GM19043 (cell line): ENCODE measurements around the gene SLC27A2.

ENCODE experiments used
- ATAC-seq: cut with Tn5 transposase; IDR thresholded peaks from one replicate; pipeline ENCODE4 v1.9.1; 2021; ENCODE audit warnings: low read depth; ENCODE audit not compliant: unreplicated experiment

SLC27A2 gene

DNA sequence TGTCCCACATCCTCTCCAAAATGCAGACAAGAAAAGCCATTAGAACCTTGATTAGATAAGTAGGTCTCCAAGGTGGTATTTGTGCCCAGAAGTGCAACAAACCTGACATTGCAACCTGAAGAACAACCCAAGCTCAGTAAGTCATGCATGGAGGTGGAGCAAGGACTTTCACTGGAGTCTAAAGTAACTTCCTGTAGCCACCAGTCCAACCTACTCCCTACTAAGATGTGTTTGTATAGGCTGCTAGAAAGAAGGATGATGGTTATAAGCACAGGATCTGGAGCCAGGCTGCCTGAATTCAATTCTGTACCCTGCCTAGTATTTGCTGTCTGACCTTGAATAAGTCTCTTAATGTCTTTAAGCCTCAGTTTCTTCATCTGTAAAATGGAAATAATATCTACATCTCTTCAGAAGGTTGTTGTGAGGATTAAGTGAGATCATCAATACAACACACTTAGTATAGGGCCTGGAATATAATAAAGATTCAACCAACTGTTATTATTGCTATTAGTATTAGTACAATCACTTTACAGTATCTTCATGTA is 51.3 kb downstream of the SLC27A2 start:
- ATAC-seq: no peak

DNA sequence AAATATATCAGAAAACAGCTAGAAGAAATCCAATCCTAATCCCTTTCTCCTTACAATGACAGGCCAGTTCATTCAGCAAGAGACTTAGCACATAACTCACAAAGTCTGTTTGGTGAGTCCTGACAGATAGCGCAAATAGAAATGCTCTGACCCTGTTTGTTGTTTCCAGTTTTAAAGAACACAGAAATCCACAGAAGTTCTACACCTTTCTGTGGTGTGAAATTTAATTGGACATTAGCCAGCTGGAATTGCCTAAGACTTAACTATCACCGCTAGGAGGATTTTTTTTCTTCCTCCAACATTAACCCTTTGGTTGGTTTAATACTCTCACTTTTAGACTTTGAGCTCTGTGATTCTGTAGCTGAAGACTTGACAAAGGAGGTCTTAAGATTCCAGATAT is 52.8 kb downstream of the SLC27A2 start:
- no peak for ATAC-seq

DNA sequence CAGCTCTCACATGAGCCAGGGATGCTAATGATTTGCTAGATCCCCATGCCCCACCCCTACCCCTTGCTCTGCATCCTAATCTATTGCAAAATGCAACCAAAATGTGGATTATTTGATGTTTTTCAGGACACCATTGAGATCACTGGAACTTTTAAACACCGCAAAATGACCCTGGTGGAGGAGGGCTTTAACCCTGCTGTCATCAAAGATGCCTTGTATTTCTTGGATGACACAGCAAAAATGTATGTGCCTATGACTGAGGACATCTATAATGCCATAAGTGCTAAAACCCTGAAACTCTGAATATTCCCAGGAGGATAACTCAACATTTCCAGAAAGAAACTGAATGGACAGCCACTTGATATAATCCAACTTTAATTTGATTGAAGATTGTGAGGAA is 53.8 kb downstream of the SLC27A2 start:
- ATAC-seq: no peak

DNA sequence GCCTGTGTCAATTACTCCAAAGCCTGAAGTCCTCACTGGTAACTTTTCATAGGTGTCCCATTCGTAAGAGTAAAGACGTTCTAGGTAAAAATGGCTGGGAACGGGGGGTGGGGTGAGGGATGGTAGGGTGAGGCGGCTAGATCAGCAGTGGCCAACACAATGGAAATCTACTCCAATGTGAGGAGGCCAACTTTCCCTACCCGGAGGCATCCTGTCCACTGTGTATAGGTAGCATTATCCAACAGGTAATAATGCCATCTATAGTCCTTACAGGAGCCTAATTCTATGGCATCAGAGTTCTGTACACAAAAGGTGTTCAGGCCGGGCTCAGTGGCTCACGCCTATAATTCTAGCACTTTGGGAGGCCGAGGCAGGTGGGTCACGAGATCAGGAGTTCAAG is 54.4 kb downstream of the SLC27A2 start:
- no peak for ATAC-seq

DNA sequence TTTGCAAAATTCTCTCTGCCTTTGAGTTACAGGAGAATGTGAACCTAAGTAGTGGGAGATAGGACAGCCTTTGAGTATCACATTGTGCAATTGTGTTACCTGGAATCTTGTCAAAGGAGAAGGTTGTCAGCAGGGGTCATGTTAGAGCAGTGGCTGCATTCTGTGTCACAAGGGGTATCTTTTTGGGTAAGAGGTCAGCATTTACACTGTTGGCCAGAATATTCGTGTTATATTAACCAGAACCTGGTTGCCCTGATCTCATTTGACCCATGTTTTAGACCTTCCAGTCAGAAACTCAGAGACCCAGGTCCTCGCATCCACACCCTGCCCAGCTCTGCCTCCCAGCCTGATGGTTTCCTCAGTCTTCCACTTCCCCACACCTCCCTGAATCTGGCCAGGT is 56.3 kb downstream of the SLC27A2 start:
- ATAC-seq: no peak

DNA sequence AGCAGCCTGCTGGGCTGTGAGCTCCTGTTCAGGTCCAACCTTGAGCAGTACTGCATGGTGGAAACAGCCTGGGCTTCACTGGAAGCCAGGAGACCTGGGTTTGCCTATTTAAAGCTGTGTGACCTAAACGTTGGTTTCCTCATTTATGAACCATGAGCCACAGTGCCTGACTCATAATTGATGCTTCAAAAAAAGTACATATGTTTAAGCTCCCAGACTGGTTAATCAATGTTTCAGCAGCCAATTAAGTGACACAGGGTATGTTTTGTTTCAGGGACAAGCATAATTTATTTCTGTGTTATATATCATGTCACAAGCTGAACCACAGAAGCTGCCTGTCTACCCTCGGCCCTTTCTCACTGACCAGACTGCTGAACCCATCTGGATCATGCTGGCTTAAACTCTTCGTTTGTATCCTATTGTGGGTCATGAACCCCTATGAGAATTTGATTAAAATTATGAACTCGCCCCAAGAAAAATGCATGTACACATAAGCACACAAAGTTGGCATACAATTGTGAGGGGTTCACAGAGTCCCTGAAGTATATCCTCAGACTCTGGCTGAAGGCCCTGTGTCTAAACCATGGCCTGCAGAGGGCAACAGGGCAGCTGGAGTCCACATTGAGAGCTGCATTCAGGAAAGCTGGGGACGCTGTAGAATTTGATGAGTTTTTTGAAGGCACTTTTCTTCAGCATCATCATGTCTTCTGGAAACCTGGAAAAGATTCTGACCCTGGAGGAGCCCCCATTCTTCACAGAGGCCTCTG is 59.9 kb downstream of the SLC27A2 start:
- no peak for ATAC-seq

DNA sequence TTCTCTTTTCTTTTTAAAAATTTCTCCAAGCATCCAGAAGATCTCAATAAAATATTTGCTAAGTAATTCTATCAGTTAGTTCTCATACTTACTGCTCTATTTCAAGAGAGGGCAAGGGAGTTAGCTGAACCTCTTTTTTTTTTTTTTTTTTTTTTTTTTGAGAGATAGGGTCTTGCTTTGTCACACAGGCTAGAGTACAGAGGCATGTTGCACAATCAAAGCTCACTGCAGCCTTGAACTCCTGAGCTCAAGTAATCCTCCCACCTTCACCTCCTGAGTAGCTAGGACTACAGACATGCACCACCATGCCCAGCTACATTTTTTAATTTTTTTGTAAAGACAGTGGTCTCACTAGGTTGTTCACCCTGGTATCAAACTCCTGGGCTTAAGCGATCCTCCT is 62.2 kb downstream of the SLC27A2 start:
- no peak for ATAC-seq

DNA sequence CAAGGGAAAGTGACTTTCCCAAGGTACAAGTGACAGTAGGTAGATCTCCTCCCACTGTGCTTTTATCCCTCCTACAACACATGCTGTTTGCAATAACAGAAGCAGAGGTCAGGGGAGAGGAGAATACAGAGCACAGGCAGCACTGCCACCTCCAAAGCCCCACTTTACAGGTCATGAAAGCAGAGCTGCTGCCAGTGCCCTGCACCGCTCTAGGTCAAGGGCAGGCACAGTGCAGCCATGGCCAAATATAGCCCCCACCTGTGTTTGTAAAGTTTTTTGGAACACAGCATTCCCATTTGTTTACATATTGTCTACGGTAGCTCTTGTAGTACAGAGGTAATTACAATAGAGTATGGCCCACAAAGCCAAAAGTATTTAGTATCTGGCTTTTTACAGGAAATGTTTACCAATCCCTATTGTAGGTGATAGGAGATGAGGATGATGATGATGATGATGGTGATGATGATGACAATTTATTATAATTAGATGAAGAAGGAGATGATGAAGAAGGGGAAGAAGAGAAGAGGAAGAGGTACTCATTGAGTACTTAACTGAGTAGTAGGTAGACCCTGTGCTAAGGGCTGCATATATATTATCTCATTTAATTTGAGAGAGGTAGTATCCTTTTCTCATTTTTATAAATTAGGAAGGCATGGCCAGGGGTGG is 63.1 kb downstream of the SLC27A2 start:
- ATAC-seq: no peak

DNA sequence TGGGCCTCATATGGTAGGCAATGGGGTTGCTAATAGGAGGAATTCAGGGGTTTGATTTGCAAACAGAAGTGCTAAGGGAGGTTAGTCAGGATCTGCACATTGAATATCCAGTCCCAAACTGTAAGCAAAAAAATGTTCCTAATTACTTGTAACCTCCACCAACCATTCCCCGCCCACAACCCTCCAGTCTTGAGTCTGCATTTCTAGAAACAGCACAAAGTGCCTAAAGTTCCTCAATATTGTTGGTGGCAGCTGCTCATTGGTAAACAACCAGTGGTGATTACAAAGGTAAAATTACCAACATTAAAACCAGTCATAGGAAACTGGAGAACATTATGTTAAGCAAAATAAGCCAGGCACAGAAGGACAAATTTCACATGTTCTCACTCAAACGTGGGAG is 64.6 kb downstream of the SLC27A2 start:
- no peak for ATAC-seq

DNA sequence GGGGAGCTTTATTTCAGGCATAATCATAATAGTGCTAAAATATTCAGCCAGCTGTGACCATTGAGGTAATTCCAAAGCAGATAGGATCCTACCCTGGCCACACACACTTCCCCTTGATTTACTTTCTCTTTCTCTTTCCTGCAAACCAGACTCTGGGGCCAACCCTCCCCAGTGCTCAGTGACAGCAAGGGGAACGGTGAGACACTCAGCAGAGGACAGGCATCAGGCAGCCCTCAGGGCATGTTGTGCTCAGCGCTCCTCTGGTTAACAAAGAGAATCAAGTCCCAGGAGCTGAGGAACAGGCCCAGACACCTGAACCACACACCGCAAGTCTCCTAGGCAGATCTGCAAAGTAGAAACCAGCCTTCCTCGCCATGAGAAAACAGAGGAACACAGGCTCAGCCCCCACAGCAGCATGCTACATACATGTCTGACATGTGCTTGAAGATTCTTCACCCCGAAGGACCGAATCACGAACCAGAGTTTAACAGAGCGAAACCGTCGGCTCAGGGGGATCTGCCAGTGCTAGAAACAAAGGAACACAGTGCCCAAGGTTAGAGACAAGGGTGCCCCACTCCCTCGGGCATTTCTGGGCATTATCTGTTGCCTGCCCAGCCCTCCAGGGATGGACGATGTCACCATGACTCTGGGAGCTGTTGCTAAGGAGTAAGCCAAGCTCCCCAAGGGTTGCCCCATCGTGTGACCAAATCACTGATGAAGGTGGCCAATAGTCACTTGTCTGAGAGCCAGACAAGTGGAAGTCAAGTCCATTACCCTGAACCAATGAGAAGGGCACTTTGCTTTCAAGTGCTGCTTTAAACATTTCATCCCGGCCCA is 66.0 kb downstream of the SLC27A2 start:
- ATAC-seq: peak; percentile 95

DNA sequence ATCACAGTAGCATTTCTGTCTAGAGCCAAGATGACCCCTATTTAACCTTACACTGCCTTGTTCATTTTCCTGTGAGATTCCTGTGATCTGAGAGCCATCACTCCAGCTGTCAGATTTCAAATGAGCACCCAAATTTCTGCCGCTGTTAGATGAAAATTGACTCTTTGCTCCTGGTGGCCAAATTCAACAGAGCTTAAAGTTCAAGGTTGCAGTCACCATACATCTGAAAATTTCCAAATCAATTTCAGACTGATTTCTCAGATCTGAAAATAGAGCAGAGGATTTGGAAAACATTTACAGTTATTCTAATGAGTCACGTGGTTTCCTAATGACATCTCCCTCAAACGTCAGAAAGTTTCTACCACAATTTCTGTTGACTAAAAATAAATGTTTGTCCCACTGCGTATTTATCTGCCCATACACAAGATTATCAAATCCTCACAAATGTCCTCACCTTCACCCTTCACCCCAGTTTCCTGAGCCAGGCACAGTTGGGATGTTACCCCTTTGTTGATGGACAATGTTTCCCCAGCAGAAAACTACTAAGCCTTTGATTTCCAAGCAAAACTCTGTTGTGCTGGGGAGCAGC is 67.1 kb downstream of the SLC27A2 start:
- ATAC-seq: no peak

DNA sequence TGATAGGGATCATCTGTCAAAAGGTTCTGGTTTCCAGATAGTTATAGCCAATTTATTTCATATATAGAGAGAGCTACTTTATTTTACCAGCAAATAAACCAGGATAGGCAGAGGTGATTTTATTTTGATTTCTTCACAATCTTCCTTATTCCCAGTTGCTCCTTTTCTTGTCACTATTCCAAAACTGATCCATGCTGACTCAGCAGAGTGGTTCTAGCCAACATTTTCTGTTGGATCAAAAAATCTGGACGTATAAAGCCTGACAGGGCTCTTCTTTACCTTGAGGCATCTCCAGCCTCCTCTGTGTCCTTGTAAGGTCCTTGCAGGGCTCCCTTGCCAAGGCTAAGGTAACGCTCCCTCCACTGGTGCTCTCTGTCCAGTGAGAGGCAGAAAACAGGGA is 67.7 kb downstream of the SLC27A2 start:
- no peak for ATAC-seq

DNA sequence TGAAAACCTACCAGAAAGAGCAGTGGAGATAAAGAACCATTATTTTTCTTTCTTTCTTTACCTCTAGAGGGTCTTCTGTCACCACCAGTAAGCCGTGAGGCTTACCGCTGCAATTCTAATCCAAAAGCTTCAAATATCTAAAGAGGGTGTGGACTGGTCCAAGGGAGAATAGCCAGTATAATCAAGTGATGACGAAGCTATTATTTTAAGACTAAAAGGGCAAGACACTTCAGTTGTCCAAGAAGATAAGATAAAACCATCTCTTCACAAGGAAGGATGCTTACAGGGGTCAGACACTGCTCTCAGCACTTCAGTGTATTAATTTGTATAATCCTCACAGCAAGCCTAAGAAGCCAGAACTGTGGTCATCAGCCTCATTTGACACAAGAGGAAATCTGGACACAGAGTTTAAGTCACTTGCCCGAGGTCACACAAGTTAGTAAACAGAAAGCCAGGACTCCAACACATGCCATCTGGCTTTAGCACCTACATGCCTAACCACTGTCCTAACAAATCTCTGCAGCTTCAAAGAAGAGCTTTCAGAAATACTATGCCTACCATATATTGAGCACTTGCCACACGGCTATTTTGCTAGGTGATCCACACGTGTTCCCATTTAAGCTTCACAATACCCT is 68.9 kb downstream of the SLC27A2 start:
- ATAC-seq: no peak

DNA sequence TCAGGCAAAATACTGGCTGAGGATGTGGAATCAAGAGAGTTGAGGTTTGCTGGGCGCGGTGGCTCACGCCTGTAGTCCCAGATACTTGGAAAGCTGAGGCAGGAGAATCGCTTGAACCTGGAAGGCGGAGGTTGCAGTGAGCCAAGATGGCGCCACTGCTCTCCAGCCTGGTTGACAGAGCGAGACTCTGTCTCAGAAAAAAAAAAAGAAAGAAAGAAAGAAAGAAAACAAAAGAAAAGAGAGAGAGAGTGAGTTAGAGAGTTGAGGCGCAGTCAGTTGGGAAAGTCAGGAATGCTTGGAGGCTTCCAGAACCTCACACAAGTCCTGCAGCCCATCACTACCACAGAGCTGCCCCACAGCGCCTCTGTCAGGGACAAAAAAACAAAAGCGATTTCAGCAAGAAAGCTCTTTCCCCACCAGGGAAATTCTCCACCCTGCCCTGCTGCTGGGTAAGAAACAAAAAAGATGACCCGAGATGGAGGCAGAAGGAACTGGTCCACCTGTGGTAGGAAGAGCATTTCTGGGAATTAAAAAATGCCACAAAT is 69.7 kb downstream of the SLC27A2 start:
- no peak for ATAC-seq

DNA sequence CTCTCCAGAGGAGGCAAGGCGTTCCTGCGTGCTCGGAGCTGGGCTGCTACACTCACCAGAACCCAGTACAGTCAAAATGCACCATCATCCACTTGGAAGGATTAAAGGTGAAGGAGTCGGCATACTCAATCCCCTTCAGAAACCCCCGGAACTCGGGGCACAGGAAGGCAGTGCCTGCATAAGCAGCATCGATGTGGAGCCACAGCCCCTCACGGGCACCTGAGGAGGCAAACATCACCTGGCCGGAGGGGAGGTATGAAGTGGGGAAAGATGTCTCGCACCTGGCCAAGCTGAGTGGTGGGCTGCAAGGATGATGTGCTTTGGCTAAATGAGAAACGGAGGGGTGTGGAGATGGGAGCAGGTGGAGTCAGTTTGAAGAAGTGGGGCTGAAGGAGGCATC is 70.6 kb downstream of the SLC27A2 start:
- ATAC-seq: no peak

DNA sequence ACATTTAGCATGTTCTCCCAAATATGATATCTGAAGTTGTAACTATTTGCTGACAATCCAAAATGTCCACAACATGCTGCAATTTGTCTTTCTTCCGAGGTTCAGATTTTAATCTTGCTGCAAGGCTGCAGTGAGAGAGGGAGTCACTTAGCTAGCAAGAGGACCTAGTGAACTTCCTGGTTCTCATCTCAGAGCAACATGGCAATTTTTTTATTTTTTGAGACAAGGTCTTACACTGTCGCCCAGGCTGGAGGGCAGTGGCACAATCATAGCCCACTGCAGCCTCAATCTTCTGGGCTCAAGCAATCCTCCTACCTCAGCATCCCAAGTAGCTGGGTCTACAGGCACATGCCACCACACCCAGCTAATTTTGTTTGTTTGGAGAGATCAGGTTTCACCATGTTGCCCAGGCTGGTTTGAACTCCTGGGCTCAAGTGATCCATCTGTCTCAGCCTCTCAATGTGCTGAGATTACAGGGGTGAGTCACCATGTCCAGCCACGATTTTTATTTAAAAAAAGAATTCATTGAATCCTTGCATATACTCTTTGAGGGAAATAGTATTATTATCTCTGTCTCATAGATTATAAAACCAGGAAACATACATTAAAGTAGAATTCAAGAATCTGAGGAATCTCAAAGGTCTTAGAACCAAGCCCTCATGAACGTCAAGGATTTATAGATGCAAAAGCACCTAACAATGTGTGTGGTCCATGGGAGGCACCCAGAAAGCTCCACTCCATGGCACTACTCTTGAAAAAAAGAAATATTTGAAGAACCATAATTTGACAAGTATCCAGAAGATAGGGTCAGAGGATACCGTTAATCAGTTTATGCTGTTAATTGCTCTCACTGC is 74.4 kb downstream of the SLC27A2 start:
- ATAC-seq: no peak

DNA sequence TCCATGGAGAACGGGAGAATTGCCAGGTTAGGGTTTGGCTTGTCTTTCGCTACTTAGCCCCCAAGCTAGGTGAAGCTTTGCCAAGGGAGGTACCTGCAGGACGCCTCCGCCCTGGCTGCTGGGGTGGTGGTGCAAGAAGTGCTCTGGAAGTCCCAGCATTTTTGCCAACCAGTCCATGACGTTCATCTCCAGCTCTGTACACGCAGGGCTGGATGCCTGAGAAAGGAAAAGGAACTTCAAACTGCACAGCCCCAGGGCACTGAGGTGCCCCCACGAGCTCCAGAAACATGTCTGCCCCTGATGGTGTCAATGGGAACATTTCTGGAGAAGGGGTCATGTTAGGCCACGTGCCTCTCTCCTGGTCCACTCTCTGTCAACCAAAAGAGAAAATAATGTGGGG is 75.3 kb downstream of the SLC27A2 start:
- ATAC-seq: no peak

DNA sequence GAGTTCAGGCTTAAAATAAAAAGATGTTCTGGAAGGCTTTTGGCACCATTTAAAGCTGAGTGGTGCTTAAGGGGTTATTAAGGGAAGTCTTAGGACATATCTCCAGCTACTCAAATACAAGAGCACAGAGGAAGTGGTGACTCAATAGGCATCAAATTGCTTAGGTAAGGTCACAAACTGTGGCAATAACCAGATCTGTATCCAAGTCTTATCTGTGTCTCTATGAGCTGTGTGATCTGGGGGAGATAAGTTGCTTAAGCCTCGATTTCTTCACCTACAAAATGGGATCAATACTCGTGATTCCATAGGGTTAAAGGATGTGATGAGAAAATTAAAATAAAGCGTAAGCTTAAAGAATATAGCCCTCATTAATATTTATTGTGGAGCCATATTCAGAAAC is 75.9 kb downstream of the SLC27A2 start:
- ATAC-seq: no peak

DNA sequence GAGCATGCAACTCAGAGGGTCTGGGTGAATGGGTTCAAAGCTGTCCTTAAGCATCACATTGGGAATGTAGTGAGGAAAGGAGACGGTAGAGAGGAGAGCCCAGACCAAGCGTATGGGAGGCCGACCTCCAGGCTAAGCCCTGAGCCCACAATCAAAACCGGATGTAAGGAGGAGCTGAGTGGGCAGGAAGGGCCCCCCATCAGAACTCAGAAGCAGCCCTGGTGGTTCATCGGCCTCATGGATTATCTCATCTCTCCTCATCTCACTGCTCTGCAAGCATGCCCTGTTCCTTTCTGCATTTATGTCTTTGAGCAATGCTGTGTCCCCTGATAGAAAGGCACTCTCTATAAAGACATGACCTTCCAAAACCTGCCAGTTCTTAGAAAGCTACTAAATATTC is 77.3 kb downstream of the SLC27A2 start:
- ATAC-seq: no peak
